T-cell (primary cell): Measurements from ENCODE around the gene MYO7A. TPM values are rescaled to one million over a fixed set of nuclear protein-coding genes. Genes with fewer than 3 reads are reported as not detected.

ENCODE experiments used
- ATAC-seq, 4 experiments: fragments of 200-7000 bp in 3 of 4; fragments of 150-1000 bp in 1 of 4; cut with Tn5 transposase; replicated peaks in 1 of 4; 1 replicate in 3 of 4; 2 replicates in 1 of 4; pipeline ENCODE4 v1.10.0; 2021; ENCODE audit warnings: moderate library complexity in 3 of 4, mild to moderate bottlenecking in 2 of 4, moderate number of reproducible peaks in 1 of 4
- CTCF ChIA-PET, 2 donors: fragments of 300-600 bp; sonication (Branson Sonifier 250); formaldehyde crosslinking; loops; one replicate each; lab custom pipeline; 2022; ENCODE audit warnings: antibody characterized with exemption in 2 of 2; lab: Charles Lee
- POLR2A ChIA-PET, 2 donors: fragments of 300-600 bp; sonication (Branson Sonifier 250); formaldehyde crosslinking; loops; one replicate each; lab custom pipeline; 2022; ENCODE audit warnings: antibody characterized with exemption in 2 of 2; lab: Charles Lee
- DNase-seq, 35 experiments: peaks; one replicate each; pipeline versions ENCODE4 v3.0.0 to v3.0.0-alpha.2; 2013 to 2023
- H3K27ac ChIP-seq: one replicate; pipeline ENCODE4 v1.5.1; 2013; ENCODE audit warnings: low read length
- H3K27me3 ChIP-seq, 2 experiments: replicated peaks in 1 of 2; 1 replicate in 1 of 2; 2 replicates in 1 of 2; pipeline versions ENCODE4 v1.6.1 to v1.7.0; 2013; ENCODE audit warnings: low read length in 1 of 2, mixed read lengths in 1 of 2; ENCODE audit not compliant: control insufficient read depth in 2 of 2, insufficient read depth in 2 of 2; ENCODE audit errors: extremely low read depth in 1 of 2
- H3K36me3 ChIP-seq, 2 donors: 1 replicate in 1 of 2; 2 replicates in 1 of 2; pipeline versions ENCODE4 v1.6.1 to v1.7.0; 2013; ENCODE audit warnings: low read length in 1 of 2; ENCODE audit not compliant: control insufficient read depth in 2 of 2, insufficient read depth in 1 of 2; ENCODE audit errors: extremely low read depth in 1 of 2
- H3K4me1 ChIP-seq, 2 experiments: 1 replicate in 1 of 2; 2 replicates in 1 of 2; pipeline versions ENCODE4 v1.6.1 to v1.7.0; 2013; ENCODE audit warnings: low read length in 2 of 2, mixed read lengths in 1 of 2; ENCODE audit not compliant: insufficient read depth in 2 of 2, control insufficient read depth in 1 of 2; ENCODE audit errors: extremely low read depth in 1 of 2
- H3K4me3 ChIP-seq, 2 donors: 1 replicate in 1 of 2; 2 replicates in 1 of 2; pipeline versions ENCODE4 v1.5.1 to v1.7.0; 2013; ENCODE audit warnings: mild to moderate bottlenecking in 2 of 2, low read length in 1 of 2, moderate library complexity in 1 of 2; ENCODE audit not compliant: control insufficient read depth in 1 of 2; ENCODE audit errors: extremely low read depth in 1 of 2
- H3K9me3 ChIP-seq: 2 replicates; pipeline ENCODE4 v1.7.0; 2013
- H3K27ac Mint-ChIP-seq, 2 donors: one replicate each; pipeline ENCODE4 v1.8.0; 2020 to 2021; ENCODE audit warnings: mild to moderate bottlenecking in 2 of 2, mixed read lengths in 2 of 2
- H3K27me3 Mint-ChIP-seq, 2 donors: one replicate each; pipeline ENCODE4 v1.8.0; 2021 to 2022; ENCODE audit warnings: mixed read lengths in 2 of 2
- H3K36me3 Mint-ChIP-seq: one replicate; pipeline ENCODE4 v1.8.0; 2021; ENCODE audit warnings: mixed read lengths
- H3K4me1 Mint-ChIP-seq, 3 donors: one replicate each; pipeline ENCODE4 v1.8.0; 2020 to 2022; ENCODE audit warnings: mixed read lengths in 3 of 3, mild to moderate bottlenecking in 1 of 3
- H3K4me3 Mint-ChIP-seq, 3 donors: one replicate each; pipeline ENCODE4 v1.8.0; 2020 to 2022; ENCODE audit warnings: mild to moderate bottlenecking in 3 of 3, mixed read lengths in 3 of 3, moderate library complexity in 3 of 3
- H3K9me3 Mint-ChIP-seq, 3 donors: one replicate each; pipeline ENCODE4 v1.8.0; 2020 to 2022; ENCODE audit warnings: mixed read lengths in 3 of 3
- WGBS: methylation state at CpG from one replicate; pipeline ENCODE4 v1.1.5; 2013; ENCODE audit warnings: missing lambda C conversion rate; ENCODE audit not compliant: insufficient coverage; 5-methylcytosine and 5-hydroxymethylcytosine counted together
- total RNA-seq, 35 experiments: library from RNA in 6 of 35; stranded (reverse) in 6 of 35; fragments of 120-200 nt in 1 of 35; gene quantifications; one replicate each; pipeline versions ENCODE4 v1.2.1 to v1.2.4 and lab custom pipeline; 2013 to 2026

Gene MYO7A
- total RNA-seq, 5 donors from 2014 or later (not counting 1 experiment from before 2014, with no cell fraction given): 0.15 to 1.7 (median 0.44) TPM

GRCh38 chr11:77118971-77119370 is 9.1 kb upstream of the MYO7A start:
- Histone ChIP-seq H3K4me1 (no peaks in the 10 kb centered on the region), H3K27me3 (peaks cover 0 to 2% of the 10 kb centered on the region in 2 experiments), H3K27ac (no peak overlapping the region), H3K4me3 (no peak overlapping the region), H3K36me3 (peaks cover 0 to 13% of the 10 kb centered on the region in 2 donors), H3K9me3 (no peaks in the 10 kb centered on the region)
- no peaks in the 10 kb centered on the region for H3K27me3 Mint-ChIP-seq
- H3K4me1 Mint-ChIP-seq: no peaks in the 10 kb centered on the region
- POLR2A ChIA-PET: no interaction called here
- CTCF ChIA-PET: no interaction called here
- WGBS: 95% methylated on average over 5 of the region's 12 CpGs
- DNase-seq (no peak), ATAC-seq (no peak)
- no peaks in the 10 kb centered on the region for H3K36me3 Mint-ChIP-seq
- H3K27ac Mint-ChIP-seq: no peak overlapping the region
- H3K4me3 Mint-ChIP-seq: no peak overlapping the region
- H3K9me3 Mint-ChIP-seq: no peaks in the 10 kb centered on the region

GRCh38 chr11:77119531-77119936 is 8.5 kb upstream of the MYO7A start:
- ChIA-PET CTCF (no interaction called here), POLR2A (no interaction called here)
- 91% methylated on average over 8 of the region's 9 CpGs for WGBS
- Histone ChIP-seq H3K4me1 (no peaks in the 10 kb centered on the region), H3K9me3 (no peaks in the 10 kb centered on the region), H3K27me3 (peaks cover 0 to 3% of the 10 kb centered on the region in 2 experiments), H3K36me3 (peaks cover 0 to 8% of the 10 kb centered on the region in 2 donors), H3K4me3 (no peak overlapping the region), H3K27ac (no peak overlapping the region)
- H3K27ac Mint-ChIP-seq: no peak overlapping the region
- H3K4me3 Mint-ChIP-seq: no peak overlapping the region
- no peaks in the 10 kb centered on the region for H3K4me1 Mint-ChIP-seq
- no peaks in the 10 kb centered on the region for H3K27me3 Mint-ChIP-seq
- H3K9me3 Mint-ChIP-seq: no peaks in the 10 kb centered on the region
- DNase-seq (no peak), ATAC-seq (no peak)
- H3K36me3 Mint-ChIP-seq: no peaks in the 10 kb centered on the region

DNA sequence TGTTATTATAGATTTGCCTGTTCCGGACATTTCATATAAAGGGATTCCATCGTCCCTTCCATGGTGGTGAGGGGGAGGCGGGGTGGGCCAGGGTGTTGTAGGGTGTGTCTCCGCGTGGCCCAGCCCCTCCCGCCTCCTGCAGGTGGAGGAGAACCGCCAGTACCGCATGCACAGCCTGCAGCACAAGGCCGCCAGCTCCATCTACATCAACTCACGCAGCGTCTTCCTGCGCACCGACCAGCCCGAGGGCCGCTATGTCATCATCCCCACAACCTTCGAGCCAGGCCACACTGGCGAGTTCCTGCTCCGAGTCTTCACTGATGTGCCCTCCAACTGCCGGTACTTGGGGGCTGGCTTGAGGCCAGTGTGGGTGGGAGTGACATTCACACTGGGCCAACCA is 7.5 kb upstream of the MYO7A start:
- no peak overlapping the region for H3K4me3 Mint-ChIP-seq
- CTCF ChIA-PET: no interaction called here
- no peak overlapping the region for H3K27ac Mint-ChIP-seq

DNA sequence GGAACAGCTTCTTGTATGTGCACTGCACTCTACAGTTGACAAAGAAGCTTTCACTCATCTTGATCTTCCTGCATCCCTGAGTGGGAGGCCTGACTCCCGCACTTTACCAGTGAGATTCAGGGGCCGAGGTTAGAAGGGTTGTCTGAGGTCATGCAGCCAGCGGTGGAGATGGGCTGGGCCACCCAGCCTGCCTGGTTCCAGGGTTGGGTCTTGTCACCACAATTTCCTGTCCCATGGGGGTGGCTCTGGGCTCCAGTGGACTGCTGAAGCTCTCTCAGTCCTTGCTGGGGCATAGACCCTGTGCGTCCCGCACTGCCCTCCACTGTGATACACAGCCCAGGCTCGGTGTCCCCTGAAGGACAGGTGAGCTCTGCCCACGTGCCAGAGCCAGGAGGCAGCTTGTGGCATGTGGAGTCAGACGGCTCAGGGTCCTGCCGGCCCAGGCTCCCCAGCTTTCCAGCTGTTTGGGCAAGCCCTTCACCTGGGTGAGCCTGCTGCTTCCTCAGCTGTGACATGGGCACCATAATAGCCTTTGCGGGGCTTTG is 6.9 kb upstream of the MYO7A start:
- Histone ChIP-seq H3K27me3 (peaks cover 0 to 5% of the 10 kb centered on the region in 2 experiments), H3K36me3 (peaks cover 0 to 8% of the 10 kb centered on the region in 2 donors), H3K4me1 (no peaks in the 10 kb centered on the region), H3K4me3 (no peak overlapping the region), H3K9me3 (no peaks in the 10 kb centered on the region), H3K27ac (no peak overlapping the region)
- ATAC-seq (no peak), DNase-seq (no peak)
- ChIA-PET POLR2A (no interaction called here), CTCF (no interaction called here)
- Mint-ChIP-seq H3K27me3 (no peaks in the 10 kb centered on the region), H3K36me3 (no peaks in the 10 kb centered on the region), H3K4me3 (no peak overlapping the region), H3K9me3 (no peaks in the 10 kb centered on the region), H3K4me1 (peaks cover 0 to under 1% (median under 1%) of the 10 kb centered on the region in 3 donors), H3K27ac (no peak overlapping the region)
- WGBS: 69% methylated on average over 9 of the region's 10 CpGs

More for the DNA sequence above, 7.5 kb upstream of the MYO7A start:
- Histone ChIP-seq H3K4me1 (no peaks in the 10 kb centered on the region), H3K4me3 (no peak overlapping the region), H3K9me3 (no peaks in the 10 kb centered on the region), H3K36me3 (peaks cover 0 to 8% of the 10 kb centered on the region in 2 donors), H3K27ac (no peak overlapping the region), H3K27me3 (peaks cover 0 to 3% of the 10 kb centered on the region in 2 experiments)
- no peaks in the 10 kb centered on the region for H3K9me3 Mint-ChIP-seq
- DNase-seq (no peak), ATAC-seq (no peak)
- no peaks in the 10 kb centered on the region for H3K4me1 Mint-ChIP-seq
- POLR2A ChIA-PET: no interaction called here
- H3K27me3 Mint-ChIP-seq: no peaks in the 10 kb centered on the region
- no peaks in the 10 kb centered on the region for H3K36me3 Mint-ChIP-seq
- WGBS: 97% methylated on average over 11 of the region's 19 CpGs

GRCh38 chr11:77121876-77122575 is 6.0 kb upstream of the MYO7A start:
- CTCF ChIA-PET: no interaction called here
- POLR2A ChIA-PET: no interaction called here
- no peak overlapping the region for H3K4me3 ChIP-seq
- H3K9me3 ChIP-seq: no peaks in the 10 kb centered on the region
- peaks cover 0 to 4% (median 4%) of the 10 kb centered on the region in 3 donors for H3K4me1 Mint-ChIP-seq
- H3K27ac ChIP-seq: no peak overlapping the region
- H3K27me3 Mint-ChIP-seq: no peaks in the 10 kb centered on the region
- no peak for ATAC-seq
- H3K9me3 Mint-ChIP-seq: no peaks in the 10 kb centered on the region
- 88% methylated on average over 6 of the region's 8 CpGs for WGBS
- H3K36me3 Mint-ChIP-seq: no peaks in the 10 kb centered on the region
- no peak for DNase-seq
- no peak overlapping the region for H3K4me3 Mint-ChIP-seq
- H3K36me3 ChIP-seq: peaks cover 0 to 8% of the 10 kb centered on the region in 2 donors
- H3K4me1 ChIP-seq: peaks cover 0 to 3% of the 10 kb centered on the region in 2 experiments
- H3K27ac Mint-ChIP-seq: no peak overlapping the region
- peaks cover 0 to 14% of the 10 kb centered on the region in 2 experiments for H3K27me3 ChIP-seq

DNA sequence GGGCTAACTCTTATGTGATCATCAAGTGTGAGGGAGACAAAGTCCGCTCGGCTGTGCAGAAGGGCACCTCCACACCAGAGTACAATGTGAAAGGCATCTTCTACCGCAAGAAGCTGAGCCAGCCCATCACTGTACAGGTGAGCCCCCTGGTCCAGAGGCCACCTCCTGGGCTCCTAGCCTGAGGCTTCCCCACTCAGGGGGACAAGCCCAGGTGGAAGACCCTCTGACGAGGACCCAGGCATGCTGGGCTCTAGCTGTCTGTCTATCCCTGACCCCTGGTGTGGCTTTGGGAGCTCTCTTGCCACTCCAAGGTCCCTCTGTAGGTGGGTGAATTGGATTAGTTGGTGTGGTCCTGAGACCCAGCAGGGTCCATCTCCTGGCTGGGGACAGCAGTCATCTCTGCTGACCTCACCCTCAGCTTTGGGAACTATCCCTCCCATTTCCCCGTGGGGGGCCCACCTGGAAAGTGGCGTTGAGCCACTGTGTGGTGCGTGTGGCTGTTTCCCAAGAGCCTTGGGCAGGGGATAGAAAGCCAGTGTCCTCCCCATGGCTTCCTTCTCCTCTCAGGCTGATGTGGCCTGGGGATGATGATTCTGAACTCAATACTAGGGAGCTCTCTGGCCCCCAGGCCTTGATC is 5.4 kb upstream of the MYO7A start:
- Mint-ChIP-seq H3K27ac (no peak overlapping the region), H3K4me1 (peaks cover 4 to 9% (median 8%) of the 10 kb centered on the region in 3 donors), H3K36me3 (no peaks in the 10 kb centered on the region), H3K4me3 (no peak overlapping the region), H3K27me3 (peaks cover 0 to 3% of the 10 kb centered on the region in 2 donors), H3K9me3 (no peaks in the 10 kb centered on the region)
- Histone ChIP-seq H3K36me3 (peaks cover 0 to 8% of the 10 kb centered on the region in 2 donors), H3K9me3 (no peaks in the 10 kb centered on the region), H3K27me3 (peaks cover 0 to 20% of the 10 kb centered on the region in 2 experiments), H3K4me1 (peaks cover 2 to 10% of the 10 kb centered on the region in 2 experiments), H3K4me3 (no peak overlapping the region), H3K27ac (no peak overlapping the region)
- 81% methylated on average over 4 of the region's 7 CpGs for WGBS
- ChIA-PET CTCF (no interaction called here), POLR2A (no interaction called here)
- ATAC-seq: no peak
- no peak for DNase-seq
